ENCODE data around the gene COLQ.

DNA sequence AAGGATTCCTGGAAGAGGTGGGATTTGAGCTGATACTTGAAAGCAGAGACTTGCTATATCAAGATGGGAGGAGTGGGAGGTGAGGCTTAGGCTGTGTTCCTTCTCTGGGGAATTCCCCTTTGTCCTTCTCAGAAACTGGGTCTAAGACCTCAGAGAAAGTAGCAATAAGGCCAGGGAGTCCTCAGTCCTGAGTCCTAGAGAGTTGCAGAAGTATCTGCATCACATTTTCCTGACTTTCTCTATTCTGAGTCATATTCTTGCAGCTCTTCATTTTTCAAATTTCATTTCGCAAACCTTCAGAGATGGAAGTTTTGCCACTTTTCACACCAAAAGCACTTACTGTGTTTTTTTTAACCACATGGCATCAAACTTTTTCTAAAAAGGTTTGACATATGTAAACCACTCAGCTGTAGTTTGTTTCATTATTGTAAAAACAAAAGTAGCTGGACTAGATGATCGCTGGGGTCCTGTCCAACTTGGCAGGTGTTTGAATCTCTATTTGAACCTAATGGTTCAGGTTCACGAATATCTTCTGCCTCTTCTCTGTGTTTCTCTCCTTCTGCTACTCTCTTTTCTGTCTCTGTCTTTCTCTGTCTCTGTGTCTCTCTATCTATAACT, 21.3 kb downstream of the COLQ start:
- TF ChIP-seq CTCF (IDR thresholded peaks at IDR 0.05), result no peak
- no peak for TF ChIP-seq POLR2AphosphoS5 (IDR thresholded peaks at IDR 0.05; ENCODE audit: low read depth, low read length)
